ENCODE results near the gene IQCE. TPM values are rescaled to one million over a fixed set of nuclear protein-coding genes. Genes with fewer than 3 reads are reported as not detected.
"Not testable (repeated sequence)": the region's sequence is repeated elsewhere in the genome, so short reads cannot be mapped to it uniquely, and the experiment has no call there.

Gene IQCE
- polyA plus RNA-seq, 1 donor: 5.9 TPM

DNA sequence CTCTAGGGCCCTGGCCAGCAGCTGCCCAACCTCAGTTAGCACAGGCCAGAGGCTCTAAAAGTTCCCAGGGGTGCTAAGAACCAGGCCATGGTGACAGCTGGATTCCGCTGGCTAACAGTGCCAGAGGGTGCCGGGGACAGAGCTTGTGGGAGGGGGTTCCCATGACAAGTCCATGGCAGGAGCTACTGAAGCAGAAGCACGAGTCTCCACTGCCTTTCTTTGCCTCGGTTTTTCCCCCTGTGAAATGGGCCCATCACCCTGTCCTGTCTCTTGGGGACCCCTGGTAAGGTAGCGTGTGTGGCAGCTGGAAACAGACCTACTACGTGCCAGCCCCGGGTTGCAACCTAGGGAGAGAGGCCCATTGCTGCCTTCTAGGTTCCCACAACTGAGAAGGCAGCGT, 26.0 kb upstream of the IQCE start:
- DNase-seq: not testable (repeated sequence)

DNA sequence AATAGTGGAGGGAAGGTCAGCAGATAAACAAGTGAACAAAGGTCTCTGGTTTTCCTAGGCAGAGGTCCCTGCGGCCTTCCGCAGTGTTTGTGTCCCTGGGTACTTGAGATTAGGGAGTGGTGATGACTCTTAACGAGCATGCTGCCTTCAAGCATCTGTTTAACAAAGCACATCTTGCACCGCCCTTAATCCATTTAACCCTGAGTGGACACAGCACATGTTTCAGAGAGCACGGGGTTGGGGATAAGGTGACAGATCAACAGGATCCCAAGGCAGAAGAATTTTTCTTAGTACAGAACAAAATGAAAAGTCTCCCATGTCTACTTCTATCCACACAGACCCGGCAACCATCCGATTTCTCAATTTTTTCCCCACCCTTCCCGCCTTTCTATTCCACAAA, 25.2 kb upstream of the IQCE start:
- not testable (repeated sequence) for DNase-seq

DNA sequence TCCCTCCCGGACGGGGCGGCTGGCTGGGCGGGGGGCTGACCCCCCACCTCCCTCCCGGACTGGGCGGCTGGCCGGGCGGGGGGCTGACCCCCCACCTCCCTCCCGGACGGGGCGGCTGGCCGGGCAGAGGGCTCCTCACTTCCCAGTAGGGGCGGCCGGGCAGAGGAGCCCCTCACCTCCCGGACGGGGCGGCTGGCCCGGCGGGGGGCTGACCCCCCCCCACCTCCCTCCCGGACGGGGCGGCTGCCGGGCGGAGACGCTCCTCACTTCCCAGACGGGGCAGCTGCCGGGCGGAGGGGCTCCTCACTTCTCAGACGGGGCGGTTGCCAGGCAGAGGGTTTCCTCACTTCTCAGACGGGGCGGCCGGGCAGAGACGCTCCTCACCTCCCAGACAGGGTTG, 24.6 kb upstream of the IQCE start:
- DNase-seq: not testable (repeated sequence)

DNA sequence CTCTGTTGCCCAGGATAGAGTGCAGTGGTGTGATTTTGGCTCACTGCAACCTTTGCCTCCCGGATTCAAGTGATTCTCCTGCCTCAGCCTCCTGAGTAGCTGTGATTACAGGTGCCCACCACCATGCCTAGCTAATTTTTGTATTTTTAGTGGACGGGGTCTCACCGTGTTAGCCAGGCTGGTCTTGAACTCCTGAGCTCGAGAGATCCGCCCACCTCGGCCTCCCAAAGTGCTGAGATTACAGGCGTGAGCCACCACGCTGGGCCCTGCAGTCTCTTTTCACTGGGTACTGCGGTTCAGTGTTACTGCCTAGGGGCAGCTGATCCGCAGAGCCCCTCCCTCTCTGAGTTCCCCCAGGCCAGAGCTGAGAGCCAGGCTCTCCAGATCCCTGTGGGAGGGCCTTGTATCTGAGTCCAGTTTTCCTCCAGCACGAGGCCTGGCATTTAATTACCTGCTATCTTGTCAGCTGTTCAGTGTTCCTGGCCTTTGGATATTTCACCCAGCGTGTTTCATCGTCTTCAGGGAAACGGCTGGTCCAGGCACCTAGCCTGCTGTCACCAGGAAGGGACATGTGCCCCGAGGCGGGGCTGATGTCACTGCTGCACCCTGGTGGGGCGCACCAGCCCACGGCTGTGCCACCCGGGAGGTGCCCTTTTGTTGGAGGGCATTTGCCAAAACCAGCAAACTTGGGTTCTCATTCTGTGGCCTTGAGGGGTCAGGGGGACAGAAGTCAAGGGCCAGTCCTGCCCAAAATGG, 22.7 kb upstream of the IQCE start:
- not testable (repeated sequence) for DNase-seq

DNA sequence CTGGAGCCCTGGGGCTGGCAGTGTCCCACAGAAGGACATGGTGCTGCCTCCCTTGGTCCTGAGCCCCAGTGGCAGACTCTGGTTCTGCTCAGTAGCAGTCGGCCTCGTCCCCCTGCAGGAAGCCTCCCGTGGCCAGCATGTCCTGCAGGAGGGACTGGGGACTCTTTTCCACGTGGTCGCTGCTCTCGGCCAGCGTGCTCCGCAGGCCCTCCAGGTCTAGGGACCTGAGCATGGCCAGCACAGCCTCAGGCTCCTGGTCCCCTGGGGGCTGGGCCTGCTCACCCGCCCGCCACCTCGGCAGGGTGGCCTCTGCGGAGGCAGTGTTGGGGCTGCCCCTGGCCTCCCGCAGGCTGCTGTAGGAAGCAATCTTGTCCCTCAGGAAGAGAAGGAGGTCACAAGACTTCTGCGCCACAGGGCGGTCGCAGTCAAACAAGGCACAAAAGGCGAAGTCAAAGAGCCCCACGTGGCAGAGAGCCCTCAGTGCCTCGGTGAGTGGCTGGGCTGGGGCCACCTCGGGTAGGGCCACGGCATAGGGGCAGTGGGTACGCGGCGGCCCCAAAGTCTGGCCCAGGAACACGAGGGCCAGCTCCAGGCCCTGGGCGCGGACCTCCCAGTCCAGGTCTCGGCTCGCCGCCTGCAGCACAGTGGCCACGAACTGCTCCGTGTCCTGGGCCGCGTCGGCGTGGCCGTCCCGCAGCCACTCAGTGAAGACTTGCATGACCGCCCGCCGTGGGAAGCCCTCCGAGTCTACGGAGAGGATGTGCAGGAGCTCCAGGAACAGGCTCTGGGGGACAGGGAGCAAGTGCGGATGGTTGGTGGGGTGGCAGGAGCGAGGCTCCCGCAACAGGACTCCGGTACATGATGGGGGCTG, 20.6 kb upstream of the IQCE start:
- no peak for DNase-seq

DNA sequence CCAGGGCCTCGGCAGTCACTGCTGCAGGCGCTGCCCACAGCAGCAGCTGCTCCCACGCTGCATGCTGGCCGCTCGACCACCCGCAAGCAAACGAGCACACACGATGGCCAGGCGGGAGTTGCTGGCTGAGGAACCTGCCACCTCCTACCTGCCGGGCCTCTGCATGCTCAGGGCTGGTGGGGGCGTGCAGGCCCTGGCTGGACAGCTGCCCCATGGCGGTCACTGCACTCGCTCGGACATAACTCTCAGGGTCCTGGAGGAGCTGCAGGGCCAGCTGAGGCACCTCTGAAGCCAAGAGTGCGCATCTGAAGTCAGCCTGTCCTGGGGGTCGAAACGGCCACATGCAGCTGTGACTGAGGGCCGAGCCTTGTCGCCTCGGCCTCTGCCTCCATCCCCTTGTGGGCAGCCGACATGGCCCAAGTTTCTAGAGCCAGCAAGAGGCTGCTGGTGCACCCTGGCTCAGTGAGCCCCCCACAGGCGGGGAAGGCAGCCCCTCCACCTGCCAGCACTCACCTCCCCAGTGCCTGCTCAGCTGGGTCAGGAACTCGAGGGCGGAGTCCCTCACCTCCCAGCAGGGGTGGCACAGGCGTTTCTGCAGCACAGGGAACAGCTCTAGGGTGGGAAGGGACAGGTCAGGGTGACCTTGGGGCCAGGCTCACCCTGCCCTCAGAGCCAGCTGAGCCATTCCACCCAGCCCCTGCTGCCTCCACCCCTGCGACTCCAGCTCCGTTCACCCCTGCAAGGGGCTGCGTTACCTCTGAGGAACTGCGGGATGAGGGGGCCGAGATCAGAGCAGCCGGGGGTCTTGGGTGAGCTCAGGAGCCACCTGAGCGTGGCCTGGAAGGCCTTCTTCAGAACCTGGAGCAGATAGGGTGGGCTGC, 19.5 kb upstream of the IQCE start:
- no peak for DNase-seq

DNA sequence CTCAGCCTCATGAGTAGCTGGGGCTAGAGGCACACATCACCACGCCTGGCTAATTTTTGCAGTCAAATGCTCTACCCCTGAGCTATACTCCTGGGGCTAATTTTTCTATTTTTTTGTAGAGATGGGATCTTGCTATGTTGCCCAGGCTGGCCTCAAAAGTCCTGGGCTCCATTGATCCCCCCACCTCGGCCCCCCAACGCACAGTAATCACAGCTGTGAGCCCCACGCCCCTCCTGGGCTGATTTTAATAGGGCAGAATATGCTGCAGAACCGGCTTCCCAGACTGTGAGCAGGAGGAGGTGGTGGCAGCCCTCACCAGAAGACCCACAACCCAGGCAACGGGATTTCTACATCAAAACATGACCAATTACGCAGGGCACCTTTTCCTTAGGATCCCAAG, 18.6 kb upstream of the IQCE start:
- DNase-seq: no peak

DNA sequence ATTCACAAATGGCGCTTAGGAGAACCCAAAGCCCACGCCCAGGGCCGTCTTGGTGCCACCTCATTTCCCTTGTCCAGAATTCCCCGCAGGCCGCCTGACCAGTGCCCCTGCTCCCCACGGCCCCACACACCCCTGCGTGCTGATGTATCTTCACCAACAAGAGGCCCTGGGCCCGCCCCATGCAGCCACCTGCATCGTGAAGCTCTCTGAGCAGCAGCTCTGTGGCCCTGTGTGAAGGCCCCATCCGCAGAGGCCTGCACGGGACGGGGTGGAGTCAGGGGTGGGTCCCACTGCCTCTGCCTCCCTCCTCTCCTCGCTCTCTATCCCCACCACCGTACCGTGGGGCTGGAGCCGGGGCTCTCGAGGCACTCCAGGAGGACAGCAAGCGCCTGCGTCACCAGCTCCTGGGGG, 18.1 kb upstream of the IQCE start:
- no peak for DNase-seq

DNA sequence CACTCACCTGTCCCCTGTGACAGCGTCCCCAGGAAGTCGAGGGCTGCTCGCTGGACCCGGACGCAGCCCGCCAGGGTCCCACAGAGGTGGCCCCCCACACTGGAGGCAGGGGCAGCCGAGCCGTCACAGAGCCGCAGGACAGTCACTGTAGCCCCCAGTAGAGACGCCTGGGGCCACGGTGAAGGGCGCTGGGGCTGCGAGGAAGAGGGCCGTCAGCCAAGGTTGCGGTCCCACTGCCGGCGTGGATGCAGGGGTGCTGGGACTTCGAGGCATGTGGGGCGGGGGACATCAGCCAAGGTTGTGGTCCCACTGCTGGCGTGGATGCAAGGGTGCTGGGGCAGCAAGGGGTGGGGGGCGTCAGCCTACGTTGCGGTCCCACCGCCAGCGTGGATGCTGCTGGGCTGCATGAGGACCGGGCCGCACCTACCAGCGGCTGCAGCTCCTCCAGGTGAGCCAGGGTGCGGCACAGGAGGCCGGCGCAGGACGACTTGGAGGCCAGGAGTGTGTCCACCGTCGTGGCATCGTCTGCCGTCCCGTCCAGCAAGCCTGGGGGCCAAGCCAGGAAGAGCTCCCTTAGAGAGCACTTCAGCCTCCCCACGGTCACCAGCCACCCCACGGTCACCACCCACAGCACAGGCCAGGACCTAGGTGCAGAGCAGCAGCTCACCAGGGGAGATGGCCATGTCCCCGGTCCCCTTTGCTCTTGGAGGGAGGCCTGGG, 17.3 kb upstream of the IQCE start:
- no peak for DNase-seq

DNA sequence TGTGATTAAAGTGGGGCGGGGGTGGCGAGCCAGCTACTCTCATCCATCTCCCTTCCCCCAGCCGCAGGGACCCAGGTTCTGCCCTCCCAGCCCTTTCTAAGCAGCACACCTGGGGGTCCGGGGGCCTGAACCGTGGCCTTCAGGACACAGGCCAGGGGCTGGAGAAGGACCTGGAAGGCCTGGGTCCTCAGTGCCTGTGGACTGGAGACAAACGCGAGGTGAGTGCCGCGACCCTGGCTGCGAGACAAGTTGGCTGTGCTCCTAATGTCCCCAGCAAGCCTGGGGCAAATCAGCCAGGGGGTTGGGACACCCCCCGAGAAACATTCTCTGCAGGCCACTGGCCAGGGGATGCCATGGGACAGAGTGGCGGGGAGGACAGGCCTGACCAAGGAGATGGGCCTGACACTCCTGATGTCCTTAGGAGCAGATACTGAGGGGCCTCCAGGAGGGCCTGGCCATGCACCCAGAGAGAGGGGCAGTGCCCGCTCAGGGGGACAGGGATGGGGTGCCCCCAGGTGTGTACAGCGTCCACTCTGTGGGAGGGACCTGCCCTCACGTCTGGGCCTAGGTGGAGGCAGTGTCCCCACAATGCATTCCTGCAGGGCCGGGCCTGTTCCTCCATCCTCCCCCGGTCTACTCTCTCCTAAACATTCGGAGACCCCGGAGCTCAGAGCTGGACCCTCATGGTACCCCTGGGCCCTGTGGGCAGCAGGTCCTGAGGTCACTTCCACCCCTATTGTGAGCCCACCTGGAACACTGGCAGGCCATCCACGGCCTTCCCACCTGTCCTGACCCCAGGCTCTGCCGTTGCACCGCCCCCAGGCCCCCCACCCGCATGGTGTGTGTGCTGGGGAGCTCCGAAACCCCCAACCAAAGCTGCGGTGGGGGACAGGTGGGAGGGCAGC, 16.5 kb upstream of the IQCE start:
- no peak for DNase-seq

DNA sequence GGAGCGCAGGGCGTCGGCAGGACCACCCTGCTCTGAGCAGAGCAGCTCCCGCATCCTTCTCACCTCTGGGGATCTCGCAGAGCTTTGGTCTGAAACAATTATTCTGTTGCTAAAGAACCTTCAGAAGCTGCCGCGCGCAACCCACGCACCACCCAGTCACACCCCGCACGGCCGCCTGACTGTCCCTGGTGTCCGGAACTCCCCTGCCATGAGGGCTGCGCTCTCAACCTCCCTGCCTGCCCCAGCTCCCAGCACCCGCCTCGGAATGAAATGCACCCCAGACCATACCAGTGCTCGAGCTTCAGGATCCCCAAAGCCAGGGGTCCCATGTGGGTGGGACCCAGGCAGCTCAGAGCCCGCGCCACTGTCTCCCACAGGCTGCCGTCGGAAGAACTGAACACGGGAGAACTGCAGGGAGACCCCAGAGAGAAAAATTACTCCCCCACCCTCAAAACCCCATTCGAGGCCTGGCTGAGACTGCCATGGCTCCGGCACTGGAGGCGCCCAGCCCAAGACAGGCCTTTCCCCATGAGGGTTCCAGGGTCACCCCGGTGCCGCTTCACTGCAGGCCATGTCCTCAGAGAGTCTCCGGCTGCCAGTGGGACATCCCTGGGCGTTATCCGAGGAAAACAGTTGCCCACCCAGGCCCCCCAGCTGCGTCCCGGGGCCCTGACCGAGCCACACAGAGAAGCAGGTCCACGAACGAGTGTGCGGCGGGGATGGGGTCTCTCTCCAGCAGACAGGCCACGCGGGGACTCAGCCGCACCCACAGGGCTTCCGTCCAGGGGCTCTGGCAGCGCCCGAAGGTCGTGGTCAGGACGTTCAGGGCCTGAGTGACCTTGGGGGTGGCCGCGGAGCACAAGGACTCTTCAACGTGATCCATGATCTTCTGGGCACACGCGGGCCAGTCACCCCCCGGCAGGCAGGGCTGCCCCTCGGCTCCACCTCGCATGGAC, 15.6 kb upstream of the IQCE start:
- DNase-seq: no peak

DNA sequence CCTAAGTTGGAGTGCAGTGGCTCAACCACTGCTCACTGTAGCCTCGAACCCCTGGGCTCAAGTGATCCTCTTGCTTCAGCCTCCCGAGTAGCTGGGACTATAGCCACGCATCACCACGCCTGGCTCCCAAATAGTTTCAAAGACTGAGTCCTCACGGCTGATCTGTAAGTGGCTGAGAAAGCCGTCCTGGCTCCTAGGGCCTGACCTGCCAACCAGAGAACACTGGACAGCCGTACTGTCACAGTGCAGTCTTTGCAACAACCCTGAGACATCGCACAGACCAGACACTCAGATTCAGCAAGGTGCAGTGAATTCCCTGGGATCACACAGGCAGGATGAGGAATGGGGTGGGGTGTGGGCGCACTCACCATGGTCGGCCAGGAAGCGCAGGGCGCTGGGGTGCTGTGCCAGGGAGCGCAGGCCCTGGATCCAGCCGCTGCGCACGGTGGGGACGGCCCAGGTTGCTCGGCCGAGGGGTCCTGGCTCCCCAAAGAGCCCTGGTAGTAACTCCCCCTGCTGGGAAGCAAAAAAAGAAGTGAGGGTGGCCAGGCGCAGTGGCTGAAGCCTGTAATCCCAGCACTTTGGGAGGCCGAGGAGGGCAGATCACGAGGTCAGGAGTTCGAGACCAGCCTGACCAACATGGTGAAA, 14.1 kb upstream of the IQCE start:
- DNase-seq: no peak

DNA sequence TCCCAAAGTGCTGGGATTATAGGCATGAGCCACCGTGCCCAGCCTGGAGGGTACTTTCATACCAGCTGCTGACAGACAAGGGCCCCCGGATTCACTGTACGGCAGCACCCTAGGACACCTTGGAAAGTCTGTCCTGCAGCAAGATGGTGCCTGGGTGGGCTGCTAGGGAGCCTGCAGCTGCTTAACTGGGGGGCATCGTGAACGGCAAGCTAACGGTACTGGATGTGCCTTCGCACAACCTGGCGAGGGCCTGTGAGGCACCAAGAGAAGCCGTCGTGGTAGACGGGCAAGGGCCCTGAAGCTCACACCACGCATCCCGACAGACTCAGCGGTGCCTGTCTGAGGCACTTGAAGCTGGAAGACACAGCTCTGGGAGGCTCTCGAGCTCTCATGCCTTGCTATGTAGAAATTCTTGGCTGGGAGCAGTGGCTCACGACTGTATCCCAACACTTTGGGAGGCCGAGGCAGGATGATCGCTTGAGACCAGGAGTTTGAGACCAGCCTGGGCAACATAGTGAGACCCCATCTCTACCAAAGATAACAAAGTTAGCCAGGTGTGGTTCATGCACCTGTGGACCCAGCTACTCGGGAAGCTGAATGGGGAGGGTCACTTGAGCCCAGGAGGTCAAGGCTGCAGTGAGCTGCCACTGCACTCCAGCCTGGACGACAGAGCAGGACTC, 12.9 kb upstream of the IQCE start:
- no peak for DNase-seq

DNA sequence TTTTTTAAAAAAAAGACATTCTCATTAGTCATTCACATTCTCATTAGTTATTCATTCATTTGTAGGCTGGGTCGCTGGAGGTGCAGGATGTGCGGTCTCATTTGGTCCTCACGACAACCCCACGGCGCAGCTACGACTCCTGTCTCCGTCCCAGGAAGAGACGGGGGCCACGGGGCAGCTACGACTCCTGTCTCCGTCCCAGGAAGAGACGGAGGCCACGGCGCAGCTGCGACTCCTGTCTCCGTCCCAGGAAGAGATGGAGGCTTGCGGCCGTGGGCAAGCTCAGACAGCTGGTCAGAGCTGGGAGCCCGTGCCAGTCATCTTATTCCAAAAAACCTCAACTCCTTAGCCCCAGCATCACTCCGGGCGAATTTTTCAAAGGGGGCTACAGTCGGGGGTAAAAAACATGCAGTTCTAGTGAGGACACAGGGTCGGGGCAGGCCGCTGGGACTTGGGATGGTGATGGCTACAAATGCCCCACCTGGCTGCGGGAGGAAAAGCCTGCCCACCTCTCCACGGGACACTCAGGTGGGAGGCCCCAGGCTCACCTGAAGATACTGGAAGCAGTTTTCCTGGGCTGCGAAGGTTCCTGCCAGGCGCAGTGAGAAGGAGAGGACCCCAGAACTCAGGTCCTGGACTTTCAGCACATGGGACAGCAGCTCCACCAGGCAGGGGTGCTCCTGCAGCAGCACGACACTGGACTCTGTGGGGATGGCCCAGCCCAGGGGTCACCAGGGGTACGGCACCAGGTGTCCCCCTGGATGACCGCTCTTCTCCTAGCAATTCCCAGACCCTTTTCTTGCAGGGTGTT, 11.8 kb upstream of the IQCE start:
- no peak for DNase-seq

DNA sequence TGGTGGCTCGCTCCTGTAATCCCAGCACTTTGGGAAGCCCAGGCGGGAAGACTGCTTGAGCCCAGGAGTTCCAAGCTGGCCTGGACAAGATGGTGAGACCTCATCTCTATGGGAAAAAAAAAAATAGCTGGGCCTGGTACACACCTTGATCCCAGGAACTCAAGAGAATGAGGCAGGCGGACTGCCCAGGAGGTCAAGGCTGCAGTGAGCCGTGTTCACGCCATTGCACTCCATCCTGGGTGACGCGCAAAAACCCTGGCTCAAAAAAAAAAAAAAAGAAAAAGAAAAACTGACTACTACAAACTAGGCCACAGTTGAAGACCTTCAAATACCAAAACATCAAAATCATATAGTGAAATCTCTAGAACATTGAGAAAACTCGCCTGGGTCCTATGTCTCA, 7.4 kb upstream of the IQCE start:
- DNase-seq: no peak

DNA sequence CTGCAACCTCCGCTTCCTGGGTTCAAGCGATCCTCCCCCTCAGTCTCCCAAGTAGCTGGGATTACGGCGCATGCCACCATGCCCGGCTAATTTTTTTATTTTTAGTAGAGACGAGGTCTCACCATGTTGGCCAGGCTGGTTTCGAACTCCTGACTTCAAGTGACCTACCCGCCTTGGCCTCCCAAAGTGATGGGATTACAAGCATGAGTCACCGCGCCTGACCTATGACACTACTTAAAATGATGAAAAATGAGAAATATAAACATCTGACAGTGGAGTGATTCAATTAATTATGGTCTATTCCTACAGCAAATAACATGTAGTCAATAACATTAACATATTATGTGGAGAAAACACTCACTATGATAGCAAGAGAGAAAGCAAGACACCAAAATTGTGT, 5.7 kb upstream of the IQCE start:
- DNase-seq: no peak

DNA sequence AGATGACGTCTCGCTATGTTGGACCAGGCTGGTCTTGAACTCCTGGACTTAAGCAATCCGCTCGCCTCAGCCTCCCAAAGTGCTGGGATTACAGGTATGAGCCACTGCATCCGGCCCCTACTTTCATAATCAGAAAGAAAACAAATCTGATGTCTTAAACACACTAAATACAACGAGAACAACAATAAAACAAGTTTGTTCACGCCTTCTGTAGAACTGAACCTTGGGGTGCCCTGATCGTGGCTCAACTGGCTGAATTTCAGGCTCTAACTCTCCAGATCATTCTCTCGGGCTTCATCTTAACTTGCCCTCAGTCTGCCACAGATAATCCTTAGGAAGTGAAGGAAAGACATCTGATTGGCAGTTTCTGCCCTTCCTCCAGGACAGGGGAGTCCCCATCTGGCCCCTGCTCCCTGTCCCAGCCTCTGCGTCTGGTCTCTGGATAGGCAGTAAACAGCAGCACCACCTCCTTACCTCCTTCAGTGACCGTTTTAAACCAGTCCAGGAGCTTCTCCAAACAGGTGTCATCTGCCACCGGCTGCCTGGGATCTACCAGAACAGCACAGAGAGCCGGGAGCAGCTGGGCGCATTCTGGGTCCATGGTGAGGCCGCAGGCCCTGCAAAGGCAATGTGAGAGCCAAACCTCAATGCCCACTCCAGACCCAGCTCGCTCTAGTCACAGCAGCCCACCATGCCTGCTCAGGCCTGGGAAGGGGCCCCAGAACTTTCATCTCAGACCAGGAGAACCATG, 4.8 kb upstream of the IQCE start:
- DNase-seq: no peak

Data from hindlimb muscle (tissue), 1 donor.